ENCODE data around the gene EGFL7.

EGFL7 gene

GRCh38 chr9:136676297-136676794 lies 13.6 kb downstream of the EGFL7 start:
- no peak for TF ChIP-seq ZFX (IDR thresholded peaks at IDR 0.05; ENCODE audit: borderline replicate concordance)
- TF ChIP-seq, protein P1, sequence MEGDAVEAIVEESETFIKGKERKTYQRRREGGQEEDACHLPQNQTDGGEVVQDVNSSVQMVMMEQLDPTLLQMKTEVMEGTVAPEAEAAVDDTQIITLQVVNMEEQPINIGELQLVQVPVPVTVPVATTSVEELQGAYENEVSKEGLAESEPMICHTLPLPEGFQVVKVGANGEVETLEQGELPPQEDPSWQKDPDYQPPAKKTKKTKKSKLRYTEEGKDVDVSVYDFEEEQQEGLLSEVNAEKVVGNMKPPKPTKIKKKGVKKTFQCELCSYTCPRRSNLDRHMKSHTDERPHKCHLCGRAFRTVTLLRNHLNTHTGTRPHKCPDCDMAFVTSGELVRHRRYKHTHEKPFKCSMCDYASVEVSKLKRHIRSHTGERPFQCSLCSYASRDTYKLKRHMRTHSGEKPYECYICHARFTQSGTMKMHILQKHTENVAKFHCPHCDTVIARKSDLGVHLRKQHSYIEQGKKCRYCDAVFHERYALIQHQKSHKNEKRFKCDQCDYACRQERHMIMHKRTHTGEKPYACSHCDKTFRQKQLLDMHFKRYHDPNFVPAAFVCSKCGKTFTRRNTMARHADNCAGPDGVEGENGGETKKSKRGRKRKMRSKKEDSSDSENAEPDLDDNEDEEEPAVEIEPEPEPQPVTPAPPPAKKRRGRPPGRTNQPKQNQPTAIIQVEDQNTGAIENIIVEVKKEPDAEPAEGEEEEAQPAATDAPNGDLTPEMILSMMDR (IDR thresholded peaks at IDR 0.05), result no peak
- no peak overlapping the region for H3K27ac ChIP-seq

DNA sequence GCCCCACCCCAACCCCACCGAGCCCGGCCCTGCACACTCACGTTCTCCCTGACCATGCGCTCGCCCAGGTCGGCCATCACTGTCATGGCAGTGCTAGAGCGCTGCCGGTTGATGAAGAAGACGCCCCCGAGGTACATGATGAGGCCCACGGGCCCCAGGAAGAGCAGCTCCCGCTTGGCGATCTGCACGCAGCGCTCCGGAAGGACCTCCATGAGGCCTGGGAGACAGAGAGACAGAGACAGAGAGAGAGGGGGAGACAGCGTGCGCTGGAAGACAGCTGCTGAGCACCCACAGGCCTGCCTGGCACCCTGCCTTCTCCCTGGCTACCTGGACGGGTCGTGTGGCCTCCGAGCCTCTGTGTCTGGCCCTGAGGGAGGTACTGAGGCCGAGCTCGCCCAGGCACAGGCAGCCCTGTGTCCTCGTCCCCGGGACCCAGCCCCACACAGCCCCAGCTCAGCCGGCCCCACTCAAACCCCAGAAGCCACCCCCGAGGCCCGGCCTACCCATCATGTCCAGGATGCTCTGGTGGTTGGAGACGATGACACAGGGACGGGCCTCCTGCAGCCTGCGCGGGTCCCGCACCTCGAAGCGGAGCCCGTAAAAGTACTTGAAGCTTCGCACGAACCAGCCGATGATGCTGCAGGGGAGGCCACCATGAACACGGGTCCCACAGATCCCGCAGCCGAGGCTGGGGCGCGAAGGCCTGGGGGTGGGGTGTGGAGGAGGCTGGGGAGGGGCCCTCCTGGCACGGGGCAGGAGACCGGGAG lies 14.4 kb downstream of the EGFL7 start:
- no peak overlapping the region for H3K27ac ChIP-seq
- no peak for TF ChIP-seq ZFX (IDR thresholded peaks at IDR 0.05; ENCODE audit: borderline replicate concordance)

DNA sequence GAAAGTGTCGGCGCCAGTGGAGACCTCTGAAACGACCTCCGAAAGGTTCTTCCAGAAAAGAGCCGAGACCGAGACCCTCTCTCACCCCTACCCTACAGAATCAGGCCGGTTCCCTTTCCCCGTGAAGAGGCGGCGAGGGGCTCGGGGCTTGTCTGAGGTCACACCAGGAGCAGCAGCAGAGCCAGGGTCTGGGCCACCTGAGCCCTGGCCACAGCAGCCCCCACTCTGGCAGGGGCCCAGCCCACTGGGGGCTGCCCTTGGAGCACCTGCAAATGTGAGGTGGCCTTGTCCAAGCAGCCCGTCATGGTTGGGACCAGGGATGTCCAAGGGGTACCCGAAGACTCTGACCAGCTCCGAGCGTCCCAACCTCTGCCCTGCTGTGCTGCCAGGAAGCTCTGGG lies 15.3 kb downstream of the EGFL7 start:
- TF ChIP-seq, protein P1 (IDR thresholded peaks at IDR 0.05), result no peak
- no peak for TF ChIP-seq ZFX (IDR thresholded peaks at IDR 0.05; ENCODE audit: borderline replicate concordance)
- H3K27ac ChIP-seq, result no peak overlapping the region

DNA sequence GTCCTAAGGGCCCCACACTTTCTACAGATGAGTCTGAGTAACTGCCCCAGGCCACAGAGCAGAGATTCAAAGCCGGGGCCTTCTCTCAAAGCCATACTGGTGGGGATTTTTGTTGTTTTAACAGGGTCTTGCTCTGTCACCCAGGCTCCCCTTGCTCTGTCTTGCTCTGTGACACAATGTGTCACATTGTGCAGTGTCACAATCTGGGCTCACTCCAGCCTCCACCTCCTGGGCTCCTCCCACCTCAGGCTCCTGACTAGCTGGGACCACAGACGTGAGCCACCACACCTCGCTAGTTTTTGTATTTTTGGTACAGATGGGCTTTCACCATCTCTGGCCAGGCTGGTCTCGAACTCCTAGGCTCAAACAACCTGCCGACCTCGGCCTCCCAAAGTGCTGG lies 15.9 kb downstream of the EGFL7 start:
- TF ChIP-seq, protein P1 (IDR thresholded peaks at IDR 0.05), result no peak
- TF ChIP-seq ZFX (IDR thresholded peaks at IDR 0.05; ENCODE audit: borderline replicate concordance), result no peak

DNA sequence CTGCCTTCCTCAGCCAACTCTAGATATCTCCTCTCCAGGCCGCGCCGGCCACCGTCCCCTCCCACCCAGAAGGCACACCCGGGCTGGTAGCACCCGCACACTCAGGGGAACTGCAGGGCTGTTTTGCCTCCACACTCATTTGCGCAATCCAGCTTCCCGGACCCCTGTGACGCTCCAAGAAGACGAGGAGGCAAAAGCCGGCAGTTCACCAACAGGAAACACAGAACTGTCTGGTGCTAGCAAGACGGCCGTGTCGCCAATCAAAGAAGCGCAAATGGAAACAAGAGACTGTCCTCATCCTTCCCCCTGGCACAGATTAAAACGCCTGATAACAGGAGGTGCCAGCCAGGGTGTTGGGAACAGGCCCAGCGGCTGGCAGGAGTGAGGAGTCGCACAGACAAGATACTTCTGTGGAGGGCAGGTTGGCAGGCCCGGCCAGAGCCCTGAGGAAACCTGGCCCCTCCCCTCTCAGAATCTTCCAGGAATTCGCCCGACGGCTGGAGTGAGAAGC lies 16.8 kb downstream of the EGFL7 start:
- peak overlapping the region; percentile 20; the same call in 1 of the 2 replicates for H3K27ac ChIP-seq
- TF ChIP-seq ZFX (IDR thresholded peaks at IDR 0.05; ENCODE audit: borderline replicate concordance), result no peak
- TF ChIP-seq, protein P1 (IDR thresholded peaks at IDR 0.05), result no peak

More for the DNA sequence above, 15.9 kb downstream of the EGFL7 start:
- H3K27ac ChIP-seq, result no peak overlapping the region

GRCh38 chr9:136681029-136681428 lies 18.3 kb downstream of the EGFL7 start:
- H3K27ac ChIP-seq, result no peak overlapping the region
- TF ChIP-seq ZFX (IDR thresholded peaks at IDR 0.05; ENCODE audit: borderline replicate concordance), result no peak
- TF ChIP-seq, protein P1 (IDR thresholded peaks at IDR 0.05), result no peak

DNA sequence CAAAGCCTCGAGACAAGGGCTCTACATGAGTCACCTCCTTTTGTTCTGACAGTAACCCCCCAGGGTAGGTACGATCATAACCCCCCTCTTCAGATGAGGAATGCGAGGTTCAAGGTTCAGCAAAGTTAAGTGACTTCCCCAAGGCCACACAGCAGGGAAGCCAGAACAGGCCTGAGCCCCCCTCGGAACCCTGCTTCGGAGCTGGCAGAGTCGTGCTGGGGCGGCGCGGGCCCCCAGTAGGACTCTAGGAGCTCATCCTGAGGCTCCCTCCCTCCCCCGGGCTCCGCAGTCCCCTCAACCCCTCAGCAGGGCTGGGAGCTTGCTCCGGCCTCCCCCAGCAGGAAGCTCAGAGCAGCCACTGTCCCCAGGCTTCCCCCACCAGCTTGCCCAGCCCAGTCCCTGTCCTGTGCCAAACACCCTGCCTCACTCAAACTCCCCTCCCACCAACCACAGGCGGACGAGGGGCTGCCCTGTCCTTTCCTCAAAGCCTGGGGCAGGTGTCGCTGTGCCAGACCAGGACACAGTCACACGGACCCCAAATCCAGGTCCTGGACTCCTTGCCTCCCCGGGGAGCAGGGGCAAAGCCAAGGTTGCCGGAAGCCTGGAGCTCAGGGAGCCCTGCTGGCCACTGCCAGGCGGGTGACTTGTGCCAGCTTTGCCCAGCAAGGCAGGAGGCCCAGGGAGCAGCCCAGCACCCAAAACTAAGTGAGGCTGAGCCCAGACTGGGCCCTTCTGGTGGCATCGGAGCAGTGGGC lies 19.4 kb downstream of the EGFL7 start:
- no peak overlapping the region for H3K27ac ChIP-seq
- no peak for TF ChIP-seq ZFX (IDR thresholded peaks at IDR 0.05; ENCODE audit: borderline replicate concordance)
- TF ChIP-seq, protein P1 (IDR thresholded peaks at IDR 0.05), result no peak

Measured in 22Rv1 (cell line).